NB4 (cell line): ENCODE measurements around the gene THOC2.

Source experiments
- CTCF ChIP-seq: IDR thresholded peaks from one replicate; pipeline ENCODE4 v1.5.1; 2012; ENCODE audit warnings: low read depth, low read length
- MAX ChIP-seq: IDR thresholded peaks from 2 replicates; pipeline ENCODE4 v1.6.1; 2011; ENCODE audit warnings: low read depth, low read length
- MYC ChIP-seq: IDR thresholded peaks from 2 replicates; pipeline ENCODE4 v1.6.1; 2011; ENCODE audit warnings: low read depth, low read length
- POLR2A ChIP-seq: IDR thresholded peaks from 2 replicates; pipeline ENCODE4 v1.6.1; 2011; ENCODE audit warnings: mild to moderate bottlenecking; ENCODE audit not compliant: insufficient read length; ENCODE audit errors: extremely low read depth

GRCh38 chrX:123731258-123731986 is 1.4 kb downstream of the THOC2 start:
- TF ChIP-seq CTCF (no peak), POLR2A (no peak), MAX (peak; percentile 15; the same call in 1 of the 2 replicates), MYC (0 out of 2 replicates have a peak, but pooled peaks have one; percentile 36)
